ENCODE data around the gene GLRX. TPM values are rescaled to one million over a fixed set of nuclear protein-coding genes. Genes with fewer than 3 reads are reported as not detected.

GLRX gene
- total RNA-seq, 4 donors from 2014 or later = 1,042 to 2,721 (median 1,859) TPM

- Histone ChIP-seq H3K9me3 (no peaks in the 10 kb centered on the region), H3K4me1 (peaks cover 47 to 65% of the 10 kb centered on the region in 2 donors), H3K4me3 (peak overlapping the region in 1 of 4 donors; percentile 19), H3K27me3 (no peaks in the 10 kb centered on the region), H3K36me3 (peaks cover 0 to 17% of the 10 kb centered on the region in 2 donors), H3K27ac (peak overlapping the region; percentile 87 to 92 (median 91))
- TF ChIP-seq CTCF (IDR thresholded peaks at IDR 0.05 in 4 of 5, conservative IDR thresholded peaks at IDR 0.05 in 1 of 5) = no peak
- no peak for TF ChIP-seq POLR2A (IDR thresholded peaks at IDR 0.05)
- peak; percentile 71 to 86 for ATAC-seq
- in situ Hi-C loops (cut with MboI; ENCODE audit: low sequenced_read_pairs in 4 of 4) = no loop called here
- intact Hi-C loops (cut with DNase I; ENCODE audit: low total_unique reads) = loop anchor here (2.0 kb wide), 1 partner anchor 25 kb away; no protein-coding TSS in a partner anchor
- DNase-seq = peak; percentile 44 to 71
Observed at GRCh38 chr5:95809414-95809960, 13.0 kb downstream of the GLRX start.

- peaks cover 0 to 10% of the 10 kb centered on the region in 2 donors for H3K36me3 ChIP-seq
- H3K27me3 ChIP-seq = no peaks in the 10 kb centered on the region
- in situ Hi-C loops (cut with MboI; ENCODE audit: low sequenced_read_pairs in 4 of 4) = no loop called here
- no peak for TF ChIP-seq CTCF (IDR thresholded peaks at IDR 0.05 in 4 of 5, conservative IDR thresholded peaks at IDR 0.05 in 1 of 5)
- TF ChIP-seq POLR2A (IDR thresholded peaks at IDR 0.05) = no peak
- DNase-seq (peak; percentile 62 to 81), ATAC-seq (peak; percentile 65 to 67)
- H3K4me1 ChIP-seq = peaks cover 47 to 64% of the 10 kb centered on the region in 2 donors
- intact Hi-C loops (cut with DNase I; ENCODE audit: low total_unique reads) = loop anchor here (2.0 kb wide), 1 partner anchor 24 kb away; no protein-coding TSS in a partner anchor
- peak overlapping the region in 1 of 4 donors; percentile 19 for H3K4me3 ChIP-seq
- no peaks in the 10 kb centered on the region for H3K9me3 ChIP-seq
- H3K27ac ChIP-seq = peak overlapping the region; percentile 87 to 92 (median 91)
Observed at GRCh38 chr5:95808686-95809413, 13.7 kb downstream of the GLRX start.

- Histone ChIP-seq H3K9me3 (no peaks in the 10 kb centered on the region), H3K27me3 (no peaks in the 10 kb centered on the region), H3K27ac (peak overlapping the region; percentile 87 to 92 (median 91)), H3K4me1 (peaks cover 49 to 64% of the 10 kb centered on the region in 2 donors), H3K4me3 (no peak overlapping the region), H3K36me3 (peaks cover 0 to 3% of the 10 kb centered on the region in 2 donors)
- ATAC-seq (no peak), DNase-seq (no peak)
- in situ Hi-C loops (cut with MboI; ENCODE audit: low sequenced_read_pairs in 4 of 4) = no loop called here
- intact Hi-C loops (cut with DNase I; ENCODE audit: low total_unique reads) = loop anchor here (2.0 kb wide), 1 partner anchor 23 kb away; no protein-coding TSS in a partner anchor
- TF ChIP-seq POLR2A (IDR thresholded peaks at IDR 0.05) (no peak), CTCF (IDR thresholded peaks at IDR 0.05 in 4 of 5, conservative IDR thresholded peaks at IDR 0.05 in 1 of 5) (no peak)
Observed at GRCh38 chr5:95808013-95808685, 14.4 kb downstream of the GLRX start.

- in situ Hi-C loops (cut with MboI; ENCODE audit: low sequenced_read_pairs in 4 of 4) = no loop called here
Observed at GRCh38 chr5:95806687-95807086, 15.8 kb downstream of the GLRX start.

More at GRCh38 chr5:95806687-95807086, 15.8 kb downstream of the GLRX start:
- H3K4me3 ChIP-seq = no peak overlapping the region
- H3K9me3 ChIP-seq = no peaks in the 10 kb centered on the region
- H3K4me1 ChIP-seq = peaks cover 41 to 60% of the 10 kb centered on the region in 2 donors
- H3K27me3 ChIP-seq = no peaks in the 10 kb centered on the region
- TF ChIP-seq CTCF (IDR thresholded peaks at IDR 0.05 in 4 of 5, conservative IDR thresholded peaks at IDR 0.05 in 1 of 5) = no peak
- no peak for TF ChIP-seq POLR2A (IDR thresholded peaks at IDR 0.05)
- intact Hi-C loops (cut with DNase I; ENCODE audit: low total_unique reads) = no loop called here
- H3K27ac ChIP-seq = peak overlapping the region in 2 of 4 donors; percentile 27 to 87
- ATAC-seq (no peak), DNase-seq (no peak)
- no peaks in the 10 kb centered on the region for H3K36me3 ChIP-seq
